HEK293 (cell line): Measurements from ENCODE around the gene TMEM17.

ENCODE experiments used
- CTCF ChIA-PET: fragments of 350-600 bp; formaldehyde crosslinking; extraction: SDS; loops from one replicate; lab custom pipeline; 2021; ENCODE audit warnings: antibody characterized with exemption; lab: Yijun Ruan, JAX
- POLR2A ChIA-PET: fragments of 300-600 bp; formaldehyde crosslinking; extraction: SDS; loops from one replicate; lab custom pipeline; 2020; ENCODE audit warnings: antibody characterized with exemption, inconsistent platforms; lab: Yijun Ruan, JAX
- H3K27ac ChIP-seq: fragments of 200-500 bp; sonication (Bioruptor generic); 2 replicates; pipeline ENCODE4 v1.5.1; 2014; ENCODE audit warnings: low read depth, low read length, control low read depth, inconsistent platforms; ENCODE audit errors: extremely low read depth
- H3K36me3 ChIP-seq, 2 experiments: fragments of 200-500 bp in 1 of 2; sonication (Bioruptor generic) in 1 of 2; 1 replicate in 1 of 2; 2 replicates in 1 of 2; pipeline ENCODE4 v1.5.1; 2014 to 2017; ENCODE audit warnings: inconsistent platforms in 2 of 2, low read length in 2 of 2; ENCODE audit not compliant: control insufficient read depth in 2 of 2, insufficient read depth in 1 of 2
- H3K4me1 ChIP-seq: fragments of 200-500 bp; sonication (Bioruptor generic); 2 replicates; pipeline ENCODE4 v1.5.1; 2014; ENCODE audit warnings: mild to moderate bottlenecking, low read length, inconsistent platforms; ENCODE audit not compliant: control insufficient read depth, insufficient read depth
- H3K4me3 ChIP-seq: 2 replicates; pipeline ENCODE4 v1.5.1; 2011; ENCODE audit warnings: low read depth, mild to moderate bottlenecking, control low read depth, low read length, moderate library complexity
- H3K9me3 ChIP-seq: fragments of 200-500 bp; sonication (Bioruptor generic); 2 replicates; pipeline ENCODE4 v1.5.1; 2014; ENCODE audit warnings: low read depth, low read length, inconsistent platforms; ENCODE audit not compliant: control insufficient read depth, insufficient read depth
- BCL11A ChIP-seq: fragments of 450-650 bp; formaldehyde crosslinking; IDR thresholded peaks from 2 replicates; pipeline ENCODE4 v1.5.1; 2016; ENCODE audit warnings: low read depth, missing biosample characterization, missing genetic modification characterization
- GLI4 ChIP-seq: fragments of 450-650 bp; formaldehyde crosslinking; IDR thresholded peaks from 2 replicates; pipeline ENCODE4 v1.5.1; 2016; ENCODE audit warnings: missing biosample characterization, missing genetic modification characterization
- KLF8 ChIP-seq: fragments of 450-650 bp; formaldehyde crosslinking; IDR thresholded peaks from 2 replicates; pipeline ENCODE4 v1.5.1; 2016; ENCODE audit warnings: missing biosample characterization, missing genetic modification characterization
- PRDM1 ChIP-seq: fragments of 450-650 bp; formaldehyde crosslinking; IDR thresholded peaks from 2 replicates; pipeline ENCODE4; 2016; ENCODE audit warnings: missing biosample characterization, missing genetic modification characterization
- ZNF202 ChIP-seq: fragments of 450-650 bp; formaldehyde crosslinking; IDR thresholded peaks from 2 replicates; pipeline ENCODE4 v1.5.1; 2016; ENCODE audit warnings: missing biosample characterization, missing genetic modification characterization, borderline replicate concordance
- ZNF324 ChIP-seq: fragments of 450-650 bp; formaldehyde crosslinking; IDR thresholded peaks from 2 replicates; pipeline ENCODE4 v1.5.1; 2016; ENCODE audit warnings: missing biosample characterization, missing genetic modification characterization
- ZNF416 ChIP-seq: fragments of 450-650 bp; formaldehyde crosslinking; IDR thresholded peaks from 2 replicates; pipeline ENCODE4 v1.5.1; 2016; ENCODE audit warnings: missing biosample characterization, missing genetic modification characterization
- ZNF426 ChIP-seq: fragments of 450-650 bp; formaldehyde crosslinking; IDR thresholded peaks from 2 replicates; pipeline ENCODE4 v1.5.1; 2017; ENCODE audit warnings: missing biosample characterization, missing genetic modification characterization, mild to moderate bottlenecking, inconsistent platforms, moderate library complexity
- ZNF544 ChIP-seq: fragments of 450-650 bp; formaldehyde crosslinking; IDR thresholded peaks from 2 replicates; pipeline ENCODE4 v1.5.0; 2017; ENCODE audit warnings: missing biosample characterization, missing genetic modification characterization
- ZNF548 ChIP-seq: fragments of 450-650 bp; formaldehyde crosslinking; IDR thresholded peaks from 2 replicates; pipeline ENCODE4 v1.5.1; 2016; ENCODE audit warnings: missing biosample characterization, missing genetic modification characterization
- ZNF558 ChIP-seq: fragments of 450-650 bp; formaldehyde crosslinking; IDR thresholded peaks from 2 replicates; pipeline ENCODE4 v1.5.1; 2016; ENCODE audit warnings: missing biosample characterization, missing genetic modification characterization
- ZNF654 ChIP-seq: fragments of 450-650 bp; formaldehyde crosslinking; IDR thresholded peaks from 2 replicates; pipeline ENCODE4 v1.5.1; 2016; ENCODE audit warnings: low read depth, missing biosample characterization, missing genetic modification characterization
- TF ChIP-seq, protein P1 (sequence below): sonication (generic); formaldehyde crosslinking; IDR thresholded peaks from 2 replicates; pipeline ENCODE4 v1.8.1; 2022; ENCODE audit warnings: mild to moderate bottlenecking, moderate library complexity, missing genetic modification reagents
- TF ChIP-seq, protein P2 (sequence below): fragments of 450-650 bp; formaldehyde crosslinking; IDR thresholded peaks from 2 replicates; pipeline ENCODE4 v1.5.1; 2016; ENCODE audit warnings: missing biosample characterization, missing genetic modification characterization
- TF ChIP-seq, protein P3 (sequence below): fragments of 450-650 bp; formaldehyde crosslinking; IDR thresholded peaks from 2 replicates; pipeline ENCODE4 v1.5.1; 2017; ENCODE audit warnings: missing biosample characterization, mild to moderate bottlenecking, missing genetic modification characterization, moderate library complexity
- TF ChIP-seq, protein P4 (sequence below): fragments of 450-650 bp; formaldehyde crosslinking; IDR thresholded peaks from 2 replicates; pipeline ENCODE4 v1.5.1; 2016; ENCODE audit warnings: missing biosample characterization, missing genetic modification characterization

Gene TMEM17

DNA sequence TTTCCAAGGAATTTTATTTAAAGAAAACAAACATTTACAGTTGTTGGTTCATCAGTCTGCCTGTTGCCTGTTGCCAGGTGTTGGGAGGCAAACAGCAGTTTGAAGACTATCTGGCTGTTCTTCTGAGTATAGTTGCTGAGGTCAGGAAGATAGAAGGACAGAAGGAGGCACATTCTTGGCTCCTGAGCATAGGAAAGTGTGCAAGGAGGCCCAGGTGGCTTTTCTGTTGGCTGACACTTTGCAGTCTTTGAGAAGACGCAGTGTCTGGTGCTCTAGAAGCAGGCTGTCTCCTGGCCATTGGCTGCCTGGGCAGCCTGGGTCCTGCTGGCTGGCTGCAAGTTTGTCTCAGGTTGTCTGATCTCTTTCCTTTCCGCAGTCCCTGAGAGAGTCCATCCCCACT, 36.4 kb downstream of the TMEM17 start:
- Histone ChIP-seq H3K4me3 (no peak overlapping the region), H3K9me3 (no peaks in the 10 kb centered on the region), H3K4me1 (no peaks in the 10 kb centered on the region), H3K27ac (no peak overlapping the region), H3K36me3 (no peaks in the 10 kb centered on the region)
- ChIA-PET POLR2A (no interaction called here), CTCF (interaction anchor here (2.7 kb wide), 1 partner anchor 12 kb away, joined by 10 read pairs; no protein-coding TSS in a partner anchor)
- TF ChIP-seq BCL11A (no peak), ZNF548 (tag by site-specific recombination) (no peak), GLI4 (tag by site-specific recombination) (no peak), ZNF558 (tag by site-specific recombination) (no peak), ZNF544 (tag by site-specific recombination) (no peak), ZNF202 (tag by site-specific recombination) (no peak), ZNF426 (no peak), KLF8 (tag by site-specific recombination) (no peak)
- TF ChIP-seq, protein P1, sequence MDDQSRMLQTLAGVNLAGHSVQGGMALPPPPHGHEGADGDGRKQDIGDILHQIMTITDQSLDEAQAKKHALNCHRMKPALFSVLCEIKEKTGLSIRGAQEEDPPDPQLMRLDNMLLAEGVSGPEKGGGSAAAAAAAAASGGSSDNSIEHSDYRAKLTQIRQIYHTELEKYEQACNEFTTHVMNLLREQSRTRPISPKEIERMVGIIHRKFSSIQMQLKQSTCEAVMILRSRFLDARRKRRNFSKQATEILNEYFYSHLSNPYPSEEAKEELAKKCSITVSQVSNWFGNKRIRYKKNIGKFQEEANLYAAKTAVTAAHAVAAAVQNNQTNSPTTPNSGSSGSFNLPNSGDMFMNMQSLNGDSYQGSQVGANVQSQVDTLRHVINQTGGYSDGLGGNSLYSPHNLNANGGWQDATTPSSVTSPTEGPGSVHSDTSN (CRISPR knock-in tag) = no peak
- TF ChIP-seq, protein P2, sequence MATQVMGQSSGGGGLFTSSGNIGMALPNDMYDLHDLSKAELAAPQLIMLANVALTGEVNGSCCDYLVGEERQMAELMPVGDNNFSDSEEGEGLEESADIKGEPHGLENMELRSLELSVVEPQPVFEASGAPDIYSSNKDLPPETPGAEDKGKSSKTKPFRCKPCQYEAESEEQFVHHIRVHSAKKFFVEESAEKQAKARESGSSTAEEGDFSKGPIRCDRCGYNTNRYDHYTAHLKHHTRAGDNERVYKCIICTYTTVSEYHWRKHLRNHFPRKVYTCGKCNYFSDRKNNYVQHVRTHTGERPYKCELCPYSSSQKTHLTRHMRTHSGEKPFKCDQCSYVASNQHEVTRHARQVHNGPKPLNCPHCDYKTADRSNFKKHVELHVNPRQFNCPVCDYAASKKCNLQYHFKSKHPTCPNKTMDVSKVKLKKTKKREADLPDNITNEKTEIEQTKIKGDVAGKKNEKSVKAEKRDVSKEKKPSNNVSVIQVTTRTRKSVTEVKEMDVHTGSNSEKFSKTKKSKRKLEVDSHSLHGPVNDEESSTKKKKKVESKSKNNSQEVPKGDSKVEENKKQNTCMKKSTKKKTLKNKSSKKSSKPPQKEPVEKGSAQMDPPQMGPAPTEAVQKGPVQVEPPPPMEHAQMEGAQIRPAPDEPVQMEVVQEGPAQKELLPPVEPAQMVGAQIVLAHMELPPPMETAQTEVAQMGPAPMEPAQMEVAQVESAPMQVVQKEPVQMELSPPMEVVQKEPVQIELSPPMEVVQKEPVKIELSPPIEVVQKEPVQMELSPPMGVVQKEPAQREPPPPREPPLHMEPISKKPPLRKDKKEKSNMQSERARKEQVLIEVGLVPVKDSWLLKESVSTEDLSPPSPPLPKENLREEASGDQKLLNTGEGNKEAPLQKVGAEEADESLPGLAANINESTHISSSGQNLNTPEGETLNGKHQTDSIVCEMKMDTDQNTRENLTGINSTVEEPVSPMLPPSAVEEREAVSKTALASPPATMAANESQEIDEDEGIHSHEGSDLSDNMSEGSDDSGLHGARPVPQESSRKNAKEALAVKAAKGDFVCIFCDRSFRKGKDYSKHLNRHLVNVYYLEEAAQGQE (tag by site-specific recombination) = no peak
- TF ChIP-seq, protein P3, sequence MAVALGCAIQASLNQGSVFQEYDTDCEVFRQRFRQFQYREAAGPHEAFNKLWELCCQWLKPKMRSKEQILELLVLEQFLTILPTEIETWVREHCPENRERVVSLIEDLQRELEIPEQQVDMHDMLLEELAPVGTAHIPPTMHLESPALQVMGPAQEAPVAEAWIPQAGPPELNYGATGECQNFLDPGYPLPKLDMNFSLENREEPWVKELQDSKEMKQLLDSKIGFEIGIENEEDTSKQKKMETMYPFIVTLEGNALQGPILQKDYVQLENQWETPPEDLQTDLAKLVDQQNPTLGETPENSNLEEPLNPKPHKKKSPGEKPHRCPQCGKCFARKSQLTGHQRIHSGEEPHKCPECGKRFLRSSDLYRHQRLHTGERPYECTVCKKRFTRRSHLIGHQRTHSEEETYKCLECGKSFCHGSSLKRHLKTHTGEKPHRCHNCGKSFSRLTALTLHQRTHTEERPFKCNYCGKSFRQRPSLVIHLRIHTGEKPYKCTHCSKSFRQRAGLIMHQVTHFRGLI (tag by site-specific recombination) = no peak
- TF ChIP-seq, protein P4, sequence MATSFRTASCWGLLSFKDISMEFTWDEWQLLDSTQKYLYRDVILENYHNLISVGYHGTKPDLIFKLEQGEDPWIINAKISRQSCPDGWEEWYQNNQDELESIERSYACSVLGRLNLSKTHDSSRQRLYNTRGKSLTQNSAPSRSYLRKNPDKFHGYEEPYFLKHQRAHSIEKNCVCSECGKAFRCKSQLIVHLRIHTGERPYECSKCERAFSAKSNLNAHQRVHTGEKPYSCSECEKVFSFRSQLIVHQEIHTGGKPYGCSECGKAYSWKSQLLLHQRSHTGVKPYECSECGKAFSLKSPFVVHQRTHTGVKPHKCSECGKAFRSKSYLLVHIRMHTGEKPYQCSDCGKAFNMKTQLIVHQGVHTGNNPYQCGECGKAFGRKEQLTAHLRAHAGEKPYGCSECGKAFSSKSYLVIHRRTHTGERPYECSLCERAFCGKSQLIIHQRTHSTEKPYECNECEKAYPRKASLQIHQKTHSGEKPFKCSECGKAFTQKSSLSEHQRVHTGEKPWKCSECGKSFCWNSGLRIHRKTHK = no peak

DNA sequence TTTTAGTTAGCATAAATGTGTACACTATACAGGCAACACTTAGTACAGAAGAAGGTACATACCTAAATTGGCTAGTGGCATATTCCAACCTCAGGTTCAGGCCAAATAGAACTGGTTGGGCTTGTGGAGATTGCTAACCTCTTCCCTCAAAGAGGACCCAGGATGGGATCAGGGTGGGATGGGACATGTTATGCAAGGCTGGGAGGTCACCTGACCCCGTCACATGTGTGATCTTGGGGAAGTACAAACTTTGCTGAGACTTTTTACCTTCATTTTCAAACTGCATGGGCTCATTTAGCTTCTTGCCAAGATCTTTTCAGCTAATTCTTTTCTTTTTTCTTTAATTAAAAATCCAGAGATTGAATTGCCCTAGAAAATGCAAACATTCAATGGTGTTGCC, 36.9 kb downstream of the TMEM17 start:
- POLR2A ChIA-PET = no interaction called here
- Histone ChIP-seq H3K27ac (no peak overlapping the region), H3K36me3 (no peaks in the 10 kb centered on the region), H3K9me3 (no peaks in the 10 kb centered on the region), H3K4me1 (no peaks in the 10 kb centered on the region), H3K4me3 (no peak overlapping the region)
- TF ChIP-seq ZNF416 (no peak), PRDM1 (tag by site-specific recombination) (no peak), ZNF654 (tag by site-specific recombination) (no peak), ZNF324 (tag by site-specific recombination) (no peak)
- TF ChIP-seq, all 188 proteins: peak for 0
- CTCF ChIA-PET = interaction anchor here (1.0 kb wide), 1 partner anchor 8 kb away, joined by 3 read pairs; no protein-coding TSS in a partner anchor
